Effector memory CD4-positive, alpha-beta T cell (primary cell): ENCODE measurements around the gene ELANE.
"Not testable (repeated sequence)": the region's sequence is repeated elsewhere in the genome, so short reads cannot be mapped to it uniquely, and the experiment has no call there.

Experiments
- DNase-seq, 3 donors: peaks; one replicate each; pipeline ENCODE4 v3.0.0-alpha.2; 2020
- H3K27ac ChIP-seq: 2 replicates; pipeline ENCODE4 v1.7.0; 2013; ENCODE audit warnings: mild to moderate bottlenecking, low read length, moderate library complexity; ENCODE audit not compliant: insufficient read depth, poor library complexity, severe bottlenecking
- H3K27me3 ChIP-seq: replicated peaks from 2 replicates; pipeline ENCODE4 v1.7.0; 2013; ENCODE audit warnings: mild to moderate bottlenecking, low read length; ENCODE audit not compliant: insufficient read depth, control insufficient read depth, poor library complexity, severe bottlenecking
- H3K36me3 ChIP-seq: 2 replicates; pipeline ENCODE4 v1.7.0; 2013; ENCODE audit warnings: mild to moderate bottlenecking, low read length, moderate library complexity; ENCODE audit not compliant: control insufficient read depth, insufficient read depth
- H3K4me1 ChIP-seq: 2 replicates; pipeline ENCODE4 v1.7.0; 2013; ENCODE audit warnings: low read length, mild to moderate bottlenecking; ENCODE audit not compliant: control insufficient read depth, insufficient read depth, poor library complexity, severe bottlenecking
- H3K4me3 ChIP-seq: 2 replicates; pipeline ENCODE4 v1.7.0; 2013; ENCODE audit warnings: low read length, low read depth, mild to moderate bottlenecking; ENCODE audit not compliant: insufficient read depth, poor library complexity, severe bottlenecking
- H3K9me3 ChIP-seq: 2 replicates; pipeline ENCODE4 v1.7.0; 2013; ENCODE audit warnings: mild to moderate bottlenecking, low read length, moderate library complexity; ENCODE audit not compliant: control insufficient read depth

ELANE gene

DNA sequence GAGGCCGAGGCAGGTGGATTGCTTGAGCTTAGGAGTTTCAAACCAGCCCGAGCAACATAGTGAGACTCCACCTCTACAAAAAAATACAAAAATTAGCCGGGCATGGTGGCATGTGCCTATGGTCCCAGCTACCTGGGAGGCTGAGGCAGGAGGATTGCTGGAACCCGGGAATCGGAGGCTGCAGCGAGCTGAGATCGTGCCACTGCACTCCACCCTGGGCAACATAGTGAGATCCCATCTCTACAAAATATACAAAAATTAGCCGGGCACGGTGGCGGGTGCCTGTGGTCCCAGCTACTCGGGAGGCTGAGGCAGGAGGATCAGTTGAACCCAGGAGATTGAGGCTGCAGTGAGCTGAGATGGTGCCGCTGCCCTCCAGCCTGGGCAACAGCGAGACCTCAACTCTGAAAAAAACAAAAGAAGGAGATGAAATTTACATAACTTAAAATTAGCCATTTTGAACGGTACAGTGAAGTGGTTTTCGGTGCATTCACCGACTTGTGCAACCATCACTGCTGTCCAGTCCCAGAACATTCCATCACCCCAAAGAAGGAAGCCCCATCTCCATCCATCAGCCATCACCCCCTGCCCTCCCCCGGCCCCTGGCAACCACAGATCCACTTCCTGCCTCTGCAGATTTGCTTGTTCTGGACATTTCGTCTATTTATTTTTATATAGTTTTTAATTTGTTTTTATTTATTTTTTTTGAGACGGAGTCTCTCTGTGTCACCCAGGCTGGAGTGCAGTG, 26.0 kb upstream of the ELANE start:
- H3K27ac ChIP-seq: no peak overlapping the region
- peaks cover 15% of the 10 kb centered on the region for H3K27me3 ChIP-seq
- no peak for DNase-seq
- H3K4me3 ChIP-seq: no peak overlapping the region
- H3K9me3 ChIP-seq: no peaks in the 10 kb centered on the region
- H3K36me3 ChIP-seq: no peaks in the 10 kb centered on the region
- H3K4me1 ChIP-seq: peaks cover 11% of the 10 kb centered on the region

DNA sequence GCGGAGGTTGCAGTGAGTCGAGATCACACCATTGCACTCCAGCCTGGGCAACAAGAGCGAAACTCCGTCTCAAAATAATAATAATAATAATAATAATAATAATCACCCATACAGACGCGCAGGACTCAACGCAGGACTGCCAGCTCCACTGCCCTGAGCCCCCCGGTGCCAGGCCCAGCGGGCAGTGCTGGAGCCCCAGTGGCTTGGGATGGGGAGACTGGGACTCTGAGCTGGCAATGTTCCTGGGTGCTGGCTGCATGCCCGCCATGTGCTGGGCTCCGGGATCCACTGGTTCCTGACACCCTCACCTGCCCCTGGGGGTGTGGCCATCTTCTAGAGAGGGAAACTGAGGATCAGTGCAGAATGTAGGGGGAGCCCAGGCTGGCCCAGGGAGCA, 24.8 kb upstream of the ELANE start:
- H3K4me3 ChIP-seq: no peak overlapping the region
- DNase-seq: no peak
- no peaks in the 10 kb centered on the region for H3K36me3 ChIP-seq
- H3K27ac ChIP-seq: no peak overlapping the region
- peaks cover 10% of the 10 kb centered on the region for H3K27me3 ChIP-seq
- no peaks in the 10 kb centered on the region for H3K4me1 ChIP-seq
- H3K9me3 ChIP-seq: no peaks in the 10 kb centered on the region

DNA sequence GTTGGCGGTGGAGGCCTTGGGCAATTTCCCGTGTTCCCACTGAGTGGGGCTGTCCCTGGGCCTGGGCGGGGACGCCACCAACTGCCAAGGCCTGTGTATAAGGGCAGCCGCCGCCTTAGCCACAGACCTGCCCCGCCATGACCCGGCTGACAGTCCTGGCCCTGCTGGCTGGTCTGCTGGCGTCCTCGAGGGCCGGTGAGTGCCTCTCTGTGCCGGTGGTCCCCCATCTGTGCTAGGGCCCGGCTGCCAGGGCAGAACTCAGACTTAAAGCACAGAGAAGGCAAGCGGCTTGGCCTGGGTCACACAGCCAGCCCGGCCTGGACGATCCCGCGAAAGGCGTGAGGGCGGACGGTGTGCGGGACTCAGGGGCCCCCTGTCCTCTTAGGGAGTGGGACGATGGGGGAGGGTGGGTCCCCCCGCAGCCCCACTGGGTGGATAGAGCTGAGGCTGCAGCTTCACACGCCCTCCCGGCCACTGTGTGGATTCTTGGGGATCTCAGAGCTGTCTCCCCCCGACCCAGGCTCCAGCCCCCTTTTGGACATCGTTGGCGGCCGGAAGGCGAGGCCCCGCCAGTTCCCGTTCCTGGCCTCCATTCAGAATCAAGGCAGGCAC, 24.3 kb upstream of the ELANE start, which contains the start of gene AZU1:
Gene AZU1 (plus strand): TSS at position 128 of the 612 bp plus-strand sequence. CDS start 10 bp downstream, at position 138.
- H3K27me3 ChIP-seq: peaks cover 8% of the 10 kb centered on the region
- no peak for DNase-seq

DNA sequence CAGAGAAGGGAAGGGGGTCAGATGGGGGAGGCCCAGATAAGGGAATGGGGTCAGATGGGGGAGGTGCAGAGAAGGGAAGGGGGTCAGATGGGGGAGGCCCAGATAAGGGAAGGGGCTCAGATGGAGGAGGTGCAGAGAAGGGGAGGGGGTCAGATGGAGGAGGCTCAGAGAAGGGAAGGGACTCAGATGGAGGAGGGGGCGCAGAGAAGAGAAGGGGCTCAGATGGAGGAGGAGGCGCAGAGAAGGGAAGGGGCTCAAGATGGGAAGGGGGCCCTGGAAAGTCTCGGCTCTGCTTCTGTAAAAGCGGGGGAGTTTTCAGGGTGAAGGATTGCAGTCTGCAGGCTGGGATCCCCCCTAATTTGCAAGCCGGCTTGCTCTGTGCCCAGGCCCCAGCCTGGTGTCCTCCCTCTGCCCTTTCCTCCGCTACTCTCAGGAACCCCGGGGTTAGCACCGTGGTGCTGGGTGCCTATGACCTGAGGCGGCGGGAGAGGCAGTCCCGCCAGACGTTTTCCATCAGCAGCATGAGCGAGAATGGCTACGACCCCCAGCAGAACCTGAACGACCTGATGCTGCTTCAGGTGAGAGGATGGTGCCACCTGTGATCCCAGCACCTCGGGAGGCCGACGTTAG, 22.9 kb upstream of the ELANE start:
- H3K4me1 ChIP-seq: no peaks in the 10 kb centered on the region
- peaks cover 4% of the 10 kb centered on the region for H3K27me3 ChIP-seq
- H3K27ac ChIP-seq: no peak overlapping the region
- no peaks in the 10 kb centered on the region for H3K36me3 ChIP-seq
- no peak overlapping the region for H3K4me3 ChIP-seq
- H3K9me3 ChIP-seq: no peaks in the 10 kb centered on the region
- DNase-seq: no peak

More for the DNA sequence above, 24.3 kb upstream of the ELANE start, which contains the start of gene AZU1:
- no peaks in the 10 kb centered on the region for H3K4me1 ChIP-seq
- H3K27ac ChIP-seq: no peak within 1 kb of the TSS
- no peaks in the 10 kb centered on the region for H3K9me3 ChIP-seq
- no peak within 1 kb of the TSS for H3K4me3 ChIP-seq
- H3K36me3 ChIP-seq: no peaks in the 10 kb centered on the region

DNA sequence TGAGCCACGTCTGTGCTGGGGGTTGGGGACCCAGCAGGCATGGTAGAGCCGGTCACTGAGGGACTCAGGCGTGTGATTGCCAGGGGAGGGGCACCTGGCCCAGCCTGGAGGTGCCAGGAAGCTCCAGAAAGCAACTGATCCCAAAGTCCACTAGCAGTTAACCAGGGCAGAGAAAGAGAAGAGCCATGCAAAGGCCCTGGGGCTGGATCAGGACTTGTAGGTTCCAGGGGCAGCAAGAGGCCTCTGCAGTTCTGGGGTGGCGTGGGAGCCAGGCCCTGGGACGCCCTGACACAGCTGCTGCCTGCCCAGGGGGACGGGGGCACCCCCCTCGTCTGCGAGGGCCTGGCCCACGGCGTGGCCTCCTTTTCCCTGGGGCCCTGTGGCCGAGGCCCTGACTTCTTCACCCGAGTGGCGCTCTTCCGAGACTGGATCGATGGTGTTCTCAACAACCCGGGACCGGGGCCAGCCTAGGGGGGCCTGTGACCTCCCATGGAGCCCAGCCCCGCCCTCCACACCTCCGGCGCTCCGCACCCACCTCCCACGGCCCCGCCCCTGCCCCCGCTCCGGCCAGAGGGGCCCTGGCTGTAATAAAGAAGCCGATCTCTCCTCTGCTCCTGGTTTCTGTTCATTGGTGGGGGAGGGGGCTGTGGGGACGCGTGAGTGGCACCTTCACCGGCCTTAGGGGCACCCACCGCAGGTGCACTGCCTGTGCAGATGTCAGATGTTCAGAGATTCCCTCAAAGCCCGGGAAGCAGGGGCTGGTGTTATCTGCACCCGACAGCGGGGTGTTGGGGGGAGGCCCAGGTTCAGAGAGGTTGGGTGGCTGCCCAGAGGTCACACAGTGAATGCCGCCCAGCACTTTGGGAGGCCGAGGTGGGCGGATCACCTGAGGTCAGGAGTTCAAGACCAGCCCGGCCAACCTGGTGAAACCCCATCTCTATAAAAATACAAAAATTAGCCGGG, 20.4 kb upstream of the ELANE start:
- Histone ChIP-seq H3K27me3 (peaks cover 4% of the 10 kb centered on the region), H3K27ac (no peak overlapping the region), H3K9me3 (no peaks in the 10 kb centered on the region), H3K4me3 (no peak overlapping the region), H3K4me1 (no peaks in the 10 kb centered on the region), H3K36me3 (no peaks in the 10 kb centered on the region)
- no peak for DNase-seq

DNA sequence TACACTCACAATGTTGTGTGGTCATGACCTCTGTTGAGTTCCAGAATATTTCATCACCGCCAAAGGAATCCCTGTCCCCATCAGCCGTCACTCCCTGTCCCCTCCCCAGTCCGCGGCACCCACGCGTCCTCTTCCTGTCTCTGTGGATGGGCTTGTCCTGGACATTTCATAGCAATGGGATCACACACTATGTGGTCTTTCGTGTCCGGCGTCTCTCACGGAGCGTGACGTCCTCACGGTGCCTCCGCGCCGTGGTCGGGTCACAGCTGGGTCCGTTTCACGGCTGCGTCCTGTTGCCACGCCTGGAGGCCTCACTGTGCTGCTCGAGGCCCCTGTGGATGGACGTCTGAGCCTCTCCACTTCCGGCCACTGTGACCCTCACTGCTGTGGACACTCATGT, 17.9 kb upstream of the ELANE start:
- Histone ChIP-seq H3K9me3 (no peaks in the 10 kb centered on the region), H3K27me3 (peaks cover 4% of the 10 kb centered on the region), H3K36me3 (no peaks in the 10 kb centered on the region), H3K4me3 (no peak overlapping the region), H3K4me1 (no peaks in the 10 kb centered on the region), H3K27ac (no peak overlapping the region)
- DNase-seq: no peak

DNA sequence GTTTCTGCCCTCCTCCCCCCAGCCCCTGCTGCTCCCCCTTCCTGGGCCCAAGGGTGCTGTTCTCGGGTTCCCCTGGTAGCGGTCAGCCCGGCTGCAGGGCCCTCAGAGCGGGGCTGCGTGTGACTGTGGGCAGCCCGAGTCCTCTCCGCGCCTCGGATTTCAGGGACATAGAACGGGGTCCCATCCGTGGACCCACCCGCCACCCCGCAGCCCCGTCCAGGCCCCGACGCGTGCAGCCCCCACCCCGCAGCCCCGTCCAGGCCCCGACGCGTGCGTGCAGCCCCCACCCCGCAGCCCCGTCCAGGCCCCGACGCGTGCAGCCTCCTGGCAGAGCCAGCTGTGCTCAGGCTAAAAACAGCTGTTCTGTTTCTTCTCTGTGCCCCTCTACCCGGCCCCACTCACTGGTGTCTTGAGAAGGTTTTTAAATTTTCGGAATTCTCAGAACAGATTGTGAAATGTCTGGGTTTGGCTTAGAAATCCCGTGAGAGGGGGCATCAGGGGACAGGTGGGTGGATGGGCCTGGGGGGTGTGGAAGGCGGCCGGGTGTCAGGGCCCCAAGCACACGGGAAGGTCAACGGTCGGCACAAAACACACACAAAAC, 16.8 kb upstream of the ELANE start:
- no peak for DNase-seq
- H3K9me3 ChIP-seq: no peaks in the 10 kb centered on the region
- H3K4me3 ChIP-seq: no peak overlapping the region
- H3K27me3 ChIP-seq: peaks cover 4% of the 10 kb centered on the region
- no peak overlapping the region for H3K27ac ChIP-seq
- H3K4me1 ChIP-seq: no peaks in the 10 kb centered on the region
- H3K36me3 ChIP-seq: no peaks in the 10 kb centered on the region

DNA sequence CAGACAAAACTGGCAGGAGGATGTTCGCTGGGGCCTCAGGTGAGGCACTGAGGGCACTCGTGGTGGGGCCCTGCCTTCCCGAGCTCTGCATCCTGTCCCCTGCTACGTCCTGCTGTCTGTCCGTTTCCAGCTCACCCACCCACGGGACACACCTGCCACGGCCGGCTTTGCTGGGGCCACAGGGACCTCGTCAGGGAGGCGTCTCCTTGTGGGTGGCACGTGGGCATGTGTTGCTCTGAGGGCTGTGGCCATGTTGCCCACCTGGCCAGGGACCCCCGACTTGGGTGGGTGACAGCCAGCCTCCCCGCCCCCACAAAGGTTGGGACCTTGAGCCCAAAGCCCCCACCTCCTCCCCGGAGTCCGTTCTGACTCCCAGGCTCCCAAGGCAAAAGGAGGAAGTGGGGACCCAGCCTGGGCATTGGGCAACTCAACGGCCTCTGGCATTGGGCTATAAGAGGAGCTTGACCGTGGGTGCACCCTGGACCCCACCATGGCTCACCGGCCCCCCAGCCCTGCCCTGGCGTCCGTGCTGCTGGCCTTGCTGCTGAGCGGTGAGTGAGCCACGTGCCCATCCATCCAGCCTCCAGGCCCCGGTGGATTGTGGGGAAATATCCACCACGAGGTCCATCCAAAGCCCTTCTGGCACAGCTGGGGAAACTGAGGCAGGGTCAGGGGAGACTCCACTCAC, 11.4 kb upstream of the ELANE start, which contains the start of gene PRTN3:
Gene PRTN3 (plus strand): TSS at position 481 of the 688 bp plus-strand sequence. CDS start 10 bp downstream, at position 491.
- H3K4me3 ChIP-seq: no peak within 1 kb of the TSS
- no peak within 1 kb of the TSS for H3K27ac ChIP-seq
- no peak for DNase-seq
- peaks cover 8% of the 10 kb centered on the region for H3K4me1 ChIP-seq
- H3K27me3 ChIP-seq: peaks cover 12% of the 10 kb centered on the region
- no peaks in the 10 kb centered on the region for H3K36me3 ChIP-seq
- no peaks in the 10 kb centered on the region for H3K9me3 ChIP-seq

DNA sequence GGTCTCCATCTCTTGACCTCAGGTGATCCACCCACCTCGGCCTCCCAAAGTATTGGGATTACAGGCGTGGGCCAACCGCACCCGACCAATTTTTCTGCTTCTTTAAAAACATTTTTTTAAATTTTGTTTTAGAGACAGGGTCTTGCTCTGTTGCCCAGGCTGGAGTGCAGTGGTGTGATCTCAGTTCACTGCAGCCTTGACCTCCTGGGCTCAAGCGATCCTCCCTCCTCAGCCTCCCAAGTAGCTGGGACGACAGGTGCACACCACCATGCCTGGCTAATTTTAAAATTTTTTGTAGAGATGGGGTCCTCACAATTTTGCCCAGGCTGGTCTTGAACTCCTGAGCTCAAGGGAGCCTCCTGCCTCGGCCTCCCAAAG, 9.3 kb upstream of the ELANE start:
- H3K4me1 ChIP-seq, H3K9me3 ChIP-seq, DNase-seq, H3K4me3 ChIP-seq, H3K36me3 ChIP-seq, H3K27ac ChIP-seq: not testable (repeated sequence)
- peaks cover 12% of the 10 kb centered on the region for H3K27me3 ChIP-seq
